PC-9 (cell line): ENCODE data around the gene TRDN. TPM values are rescaled to one million over a fixed set of nuclear protein-coding genes. Genes with fewer than 3 reads are reported as not detected.

Experiments
- BruUV-seq: library from RNA; stranded (reverse); fragments of 400-500 nt; replicated peaks from 2 replicates; lab custom pipeline; 2021; lab: Mats Ljungman, UMichigan
- CTCF ChIA-PET: fragments of 300-600 bp; sonication (Branson Sonifier 250); formaldehyde crosslinking; loops from one replicate; lab custom pipeline; 2022; ENCODE audit warnings: antibody characterized with exemption; lab: Charles Lee
- POLR2A ChIA-PET: fragments of 300-600 bp; sonication (Branson Sonifier 250); formaldehyde crosslinking; loops from one replicate; lab custom pipeline; 2022; ENCODE audit warnings: antibody characterized with exemption; ENCODE audit not compliant: unreplicated experiment; lab: Charles Lee
- DNase-seq, 2 experiments: peaks; one replicate each; pipeline versions ENCODE4 v3.0.0 to v3.0.0-alpha.2; 2015 to 2022; ENCODE audit warnings: mixed read lengths in 1 of 2
- H2AFZ ChIP-seq: fragments of 200-600 bp; sonication (generic); 2 replicates; pipeline ENCODE4 v1.8.1; 2017; ENCODE audit warnings: antibody characterized with exemption
- H3F3A ChIP-seq: fragments of 200-600 bp; sonication (generic); 2 replicates; pipeline ENCODE4 v1.8.1; 2017; ENCODE audit warnings: antibody characterized with exemption, mild to moderate bottlenecking, low read depth; ENCODE audit not compliant: insufficient read depth
- H3K27ac ChIP-seq: fragments of 200-600 bp; sonication (generic); 2 replicates; pipeline ENCODE4 v1.6.1; 2016; ENCODE audit warnings: mixed run types
- H3K27me3 ChIP-seq: fragments of 200-600 bp; sonication (generic); 2 replicates; pipeline ENCODE4 v1.6.1; 2016; ENCODE audit warnings: low read depth, mixed run types; ENCODE audit not compliant: insufficient read depth
- H3K36me3 ChIP-seq: fragments of 200-600 bp; sonication (generic); 2 replicates; pipeline ENCODE4 v1.6.1; 2016; ENCODE audit warnings: low read depth, mixed run types
- H3K4me1 ChIP-seq: fragments of 200-600 bp; sonication (generic); replicated peaks from 2 replicates; pipeline ENCODE4 v1.6.1; 2016; ENCODE audit warnings: mixed run types; ENCODE audit not compliant: insufficient read depth
- H3K4me2 ChIP-seq: fragments of 200-600 bp; sonication (generic); 2 replicates; pipeline ENCODE4 v1.6.1; 2017; ENCODE audit warnings: mixed run types
- H3K4me3 ChIP-seq: fragments of 200-600 bp; sonication (generic); 2 replicates; pipeline ENCODE4 v1.6.1; 2016; ENCODE audit warnings: mixed run types
- H3K79me2 ChIP-seq: fragments of 200-600 bp; sonication (generic); 2 replicates; pipeline ENCODE4 v1.6.1; 2017; ENCODE audit warnings: low read depth, mixed run types
- H3K9me2 ChIP-seq: fragments of 200-600 bp; sonication (generic); 2 replicates; pipeline ENCODE4 v1.8.1; 2017; ENCODE audit warnings: mild to moderate bottlenecking; ENCODE audit not compliant: insufficient read depth
- H3K9me3 ChIP-seq: fragments of 200-600 bp; sonication (generic); 2 replicates; pipeline ENCODE4 v1.8.1; 2016; ENCODE audit warnings: low read depth; ENCODE audit not compliant: insufficient read depth
- H4K20me1 ChIP-seq: fragments of 200-600 bp; sonication (generic); 2 replicates; pipeline ENCODE4 v1.8.1; 2017; ENCODE audit not compliant: insufficient read depth
- EZH2 ChIP-seq: fragments of 200-600 bp; sonication (generic); IDR thresholded peaks from 2 replicates; pipeline ENCODE4 v1.8.0; 2017; ENCODE audit warnings: antibody characterized with exemption, low read depth
- intact Hi-C: fragments of 100-400 bp; cut with micrococcal nuclease; formaldehyde crosslinking; loops from one replicate; pipeline ENCODE4 v1.10.0; 2022; ENCODE audit not compliant: unreplicated experiment
- total RNA-seq: library from RNA; stranded (reverse); gene quantifications from 2 replicates; pipeline ENCODE4 v1.2.3, GENCODE V29; 2021
- TF ChIP-seq, protein P1 (sequence below): fragments of 200-600 bp; sonication (generic); conservative IDR thresholded peaks from 2 replicates; pipeline ENCODE4 v1.6.1; 2017; ENCODE audit warnings: mixed run types, antibody characterized with exemption, mild to moderate bottlenecking, moderate library complexity

TRDN gene
- total RNA-seq, 1 experiment from 2014 or later = not detected

DNA sequence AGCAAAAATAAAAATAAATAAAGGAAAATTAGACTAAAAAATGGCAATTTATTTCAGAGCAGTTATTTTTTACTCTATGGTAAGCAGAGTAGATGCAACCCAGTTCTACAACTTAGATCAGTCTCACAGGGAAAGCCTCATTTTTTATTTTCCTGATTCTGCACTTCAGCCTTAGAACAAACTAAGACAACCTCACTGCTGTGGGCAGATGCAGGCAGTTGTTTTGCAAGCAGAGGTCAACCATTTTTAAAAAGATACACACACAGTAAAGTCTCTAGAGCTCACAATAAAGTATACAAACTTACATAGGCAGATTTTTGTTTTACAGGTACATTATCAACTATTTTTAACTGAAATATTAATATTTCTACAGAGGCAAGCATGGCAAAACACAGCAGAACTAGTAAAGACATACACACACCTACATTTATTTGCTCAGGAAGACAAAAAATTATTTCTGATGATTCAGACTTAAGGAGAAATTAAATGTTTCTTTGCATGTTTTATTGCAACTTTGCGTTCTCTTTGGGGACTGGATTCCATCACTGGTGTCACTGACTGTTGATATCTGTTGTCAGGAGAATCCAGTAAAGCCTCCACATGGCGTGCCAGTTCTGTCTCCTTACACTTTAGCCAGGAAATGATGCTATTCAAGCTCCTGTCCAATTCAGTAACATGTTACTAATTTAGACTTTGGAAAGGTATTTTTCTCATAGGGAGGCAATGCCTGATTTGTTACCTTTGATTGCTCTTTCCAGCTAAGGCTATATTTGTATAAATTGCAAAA is 102.7 kb downstream of the TRDN start:
- no peaks in the 10 kb centered on the region for H3K79me2 ChIP-seq
- no peak for TF ChIP-seq EZH2
- TF ChIP-seq, protein P1, sequence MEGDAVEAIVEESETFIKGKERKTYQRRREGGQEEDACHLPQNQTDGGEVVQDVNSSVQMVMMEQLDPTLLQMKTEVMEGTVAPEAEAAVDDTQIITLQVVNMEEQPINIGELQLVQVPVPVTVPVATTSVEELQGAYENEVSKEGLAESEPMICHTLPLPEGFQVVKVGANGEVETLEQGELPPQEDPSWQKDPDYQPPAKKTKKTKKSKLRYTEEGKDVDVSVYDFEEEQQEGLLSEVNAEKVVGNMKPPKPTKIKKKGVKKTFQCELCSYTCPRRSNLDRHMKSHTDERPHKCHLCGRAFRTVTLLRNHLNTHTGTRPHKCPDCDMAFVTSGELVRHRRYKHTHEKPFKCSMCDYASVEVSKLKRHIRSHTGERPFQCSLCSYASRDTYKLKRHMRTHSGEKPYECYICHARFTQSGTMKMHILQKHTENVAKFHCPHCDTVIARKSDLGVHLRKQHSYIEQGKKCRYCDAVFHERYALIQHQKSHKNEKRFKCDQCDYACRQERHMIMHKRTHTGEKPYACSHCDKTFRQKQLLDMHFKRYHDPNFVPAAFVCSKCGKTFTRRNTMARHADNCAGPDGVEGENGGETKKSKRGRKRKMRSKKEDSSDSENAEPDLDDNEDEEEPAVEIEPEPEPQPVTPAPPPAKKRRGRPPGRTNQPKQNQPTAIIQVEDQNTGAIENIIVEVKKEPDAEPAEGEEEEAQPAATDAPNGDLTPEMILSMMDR = no peak
- ChIA-PET CTCF (no interaction called here), POLR2A (no interaction called here)
- no TSS peak for BruUV-seq
- H3K4me2 ChIP-seq = no peak overlapping the region
- no peaks in the 10 kb centered on the region for H3F3A ChIP-seq
- no peaks in the 10 kb centered on the region for H3K36me3 ChIP-seq
- H3K9me2 ChIP-seq = no peaks in the 10 kb centered on the region; the same call in 1 of the 2 replicates
- H3K27ac ChIP-seq = no peak overlapping the region
- peaks cover 15% of the 10 kb centered on the region for H3K4me1 ChIP-seq
- no peaks in the 10 kb centered on the region for H4K20me1 ChIP-seq
- intact Hi-C loops = no loop called here
- no peak for DNase-seq
- H3K9me3 ChIP-seq = no peaks in the 10 kb centered on the region
- H2AFZ ChIP-seq = peak overlapping the region; percentile 29; the same call in 1 of the 2 replicates
- no peaks in the 10 kb centered on the region for H3K27me3 ChIP-seq
- no peak overlapping the region for H3K4me3 ChIP-seq

DNA sequence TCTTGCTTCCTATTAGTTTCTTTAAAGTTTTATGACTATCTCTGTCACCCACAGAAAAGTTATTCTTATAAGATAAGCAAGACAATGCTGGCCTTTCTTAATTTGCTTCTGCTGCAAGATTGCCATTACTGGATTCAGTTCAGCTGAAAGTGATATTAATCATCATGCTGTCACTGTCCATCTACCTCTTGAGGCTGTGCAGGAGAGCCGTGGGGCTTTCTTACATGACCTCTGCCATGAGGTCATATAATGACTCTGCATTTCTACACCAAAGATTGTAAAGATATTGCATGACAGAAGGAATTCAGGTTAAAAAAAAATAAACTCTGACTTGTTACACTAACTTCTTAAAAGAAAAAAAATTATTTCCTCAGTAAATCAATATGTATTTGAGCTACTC is 106.9 kb downstream of the TRDN start:
- Histone ChIP-seq H3K9me3 (no peaks in the 10 kb centered on the region), H3K27ac (peak overlapping the region; percentile 42), H3K36me3 (no peaks in the 10 kb centered on the region), H3K4me1 (peaks cover 15% of the 10 kb centered on the region), H3F3A (no peaks in the 10 kb centered on the region), H2AFZ (no peak overlapping the region), H3K4me3 (no peak overlapping the region), H3K9me2 (no peaks in the 10 kb centered on the region), H3K4me2 (peak overlapping the region; percentile 10; the same call in 1 of the 2 replicates), H3K79me2 (no peaks in the 10 kb centered on the region), H3K27me3 (no peaks in the 10 kb centered on the region), H4K20me1 (no peaks in the 10 kb centered on the region)
- ChIA-PET CTCF (no interaction called here), POLR2A (no interaction called here)
- intact Hi-C loops = no loop called here
- TF ChIP-seq, protein P1 = no peak
- TF ChIP-seq EZH2 = no peak
- peak; percentile 52 to 79 for DNase-seq
- no TSS peak for BruUV-seq

DNA sequence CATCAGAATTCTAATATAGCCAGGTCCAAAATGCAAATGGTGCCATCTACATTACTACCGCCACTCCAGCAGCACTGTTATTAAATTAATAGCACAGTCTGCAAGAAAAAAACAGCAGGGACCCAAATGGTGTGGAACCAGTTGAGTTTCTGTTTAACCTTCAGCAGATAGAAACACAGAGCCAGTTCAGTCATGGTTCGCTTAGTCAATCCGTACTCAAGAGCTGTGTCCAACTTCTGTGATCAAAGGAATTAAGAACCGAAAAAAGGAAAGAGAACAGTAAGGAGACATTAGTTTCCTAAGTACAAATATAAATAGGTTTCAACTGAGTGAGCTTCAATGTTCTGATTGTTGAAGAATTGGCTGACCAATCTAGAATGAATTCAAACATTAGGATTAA is 107.7 kb downstream of the TRDN start:
- H2AFZ ChIP-seq = no peak overlapping the region
- DNase-seq = no peak
- TF ChIP-seq, protein P1 = no peak
- TF ChIP-seq EZH2 = no peak
- no peaks in the 10 kb centered on the region for H3K9me3 ChIP-seq
- H3F3A ChIP-seq = no peaks in the 10 kb centered on the region
- no peaks in the 10 kb centered on the region for H3K36me3 ChIP-seq
- ChIA-PET POLR2A (interaction anchor here (0.7 kb wide), 1 partner anchor 816 kb away, joined by 3 read pairs; no protein-coding TSS in a partner anchor), CTCF (no interaction called here)
- intact Hi-C loops = no loop called here
- no peaks in the 10 kb centered on the region for H4K20me1 ChIP-seq
- peaks cover 15% of the 10 kb centered on the region for H3K4me1 ChIP-seq
- H3K27me3 ChIP-seq = no peaks in the 10 kb centered on the region
- peak overlapping the region; percentile 42 for H3K27ac ChIP-seq
- no peak overlapping the region for H3K4me3 ChIP-seq
- no TSS peak for BruUV-seq
- H3K4me2 ChIP-seq = no peak overlapping the region
- H3K79me2 ChIP-seq = no peaks in the 10 kb centered on the region
- H3K9me2 ChIP-seq = no peaks in the 10 kb centered on the region
